Measurements from ENCODE around the gene CTIF.

GRCh38 chr18:48869591-48869990 is 330.8 kb downstream of the CTIF start:
- TF ChIP-seq CTCF (IDR thresholded peaks at IDR 0.05) (no peak), POLR2A (IDR thresholded peaks at IDR 0.05) (no peak)
